ENCODE measurements around the gene JAKMIP1.

The JAKMIP1 gene

DNA sequence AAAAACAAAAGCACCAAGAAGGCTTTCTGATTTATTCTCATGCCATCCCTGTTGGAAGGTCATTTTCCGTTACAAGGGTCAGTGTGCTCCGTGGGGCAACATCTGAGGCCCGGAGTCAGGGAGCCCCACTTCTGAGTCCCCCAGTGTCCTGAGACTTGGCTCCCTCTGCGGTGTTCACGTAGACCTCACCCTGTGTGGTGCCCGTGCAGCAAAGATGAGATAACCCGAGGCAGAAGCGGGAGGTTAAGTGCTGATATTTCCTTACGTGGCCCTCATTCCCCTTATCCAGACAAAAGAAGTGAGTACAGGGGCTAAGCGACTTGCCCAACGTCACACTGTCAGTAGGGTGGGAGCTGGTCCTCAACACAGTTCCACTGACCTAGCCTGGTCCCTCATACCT lies 3.5 kb downstream of the JAKMIP1 start:
- TF ChIP-seq, protein P1, sequence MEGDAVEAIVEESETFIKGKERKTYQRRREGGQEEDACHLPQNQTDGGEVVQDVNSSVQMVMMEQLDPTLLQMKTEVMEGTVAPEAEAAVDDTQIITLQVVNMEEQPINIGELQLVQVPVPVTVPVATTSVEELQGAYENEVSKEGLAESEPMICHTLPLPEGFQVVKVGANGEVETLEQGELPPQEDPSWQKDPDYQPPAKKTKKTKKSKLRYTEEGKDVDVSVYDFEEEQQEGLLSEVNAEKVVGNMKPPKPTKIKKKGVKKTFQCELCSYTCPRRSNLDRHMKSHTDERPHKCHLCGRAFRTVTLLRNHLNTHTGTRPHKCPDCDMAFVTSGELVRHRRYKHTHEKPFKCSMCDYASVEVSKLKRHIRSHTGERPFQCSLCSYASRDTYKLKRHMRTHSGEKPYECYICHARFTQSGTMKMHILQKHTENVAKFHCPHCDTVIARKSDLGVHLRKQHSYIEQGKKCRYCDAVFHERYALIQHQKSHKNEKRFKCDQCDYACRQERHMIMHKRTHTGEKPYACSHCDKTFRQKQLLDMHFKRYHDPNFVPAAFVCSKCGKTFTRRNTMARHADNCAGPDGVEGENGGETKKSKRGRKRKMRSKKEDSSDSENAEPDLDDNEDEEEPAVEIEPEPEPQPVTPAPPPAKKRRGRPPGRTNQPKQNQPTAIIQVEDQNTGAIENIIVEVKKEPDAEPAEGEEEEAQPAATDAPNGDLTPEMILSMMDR (IDR thresholded peaks at IDR 0.05; ENCODE audit: low read depth, low read length, missing control alignments) = no peak
- no peak overlapping the region for H3K4me3 ChIP-seq (ENCODE audit: low read depth, low read length)
- DNase-seq (ENCODE audit: low read depth) = no peak

DNA sequence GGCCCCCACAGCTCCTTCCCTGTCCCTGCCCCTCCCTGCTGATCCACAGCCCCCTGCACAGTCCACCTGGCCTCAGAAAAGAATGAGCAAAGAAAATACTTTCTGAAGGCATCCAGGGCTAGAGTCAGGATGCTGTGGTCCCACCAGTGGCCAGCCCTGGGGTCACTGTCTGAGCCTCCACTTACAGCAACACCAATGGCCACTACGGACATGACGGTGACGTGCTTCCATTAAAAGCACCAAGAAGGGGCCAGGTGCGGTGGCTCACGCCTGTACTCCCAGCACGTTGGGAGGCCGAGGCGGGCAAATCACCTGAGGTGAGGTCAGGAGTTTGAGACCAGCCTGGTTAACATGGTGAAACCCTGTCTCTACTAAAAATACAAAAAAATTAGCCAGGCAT lies 4.0 kb downstream of the JAKMIP1 start:
- no peak for DNase-seq (ENCODE audit: low read depth)
- H3K4me3 ChIP-seq (ENCODE audit: low read depth, low read length) = no peak overlapping the region
- TF ChIP-seq, protein P1 (IDR thresholded peaks at IDR 0.05; ENCODE audit: low read depth, low read length, missing control alignments) = no peak

DNA sequence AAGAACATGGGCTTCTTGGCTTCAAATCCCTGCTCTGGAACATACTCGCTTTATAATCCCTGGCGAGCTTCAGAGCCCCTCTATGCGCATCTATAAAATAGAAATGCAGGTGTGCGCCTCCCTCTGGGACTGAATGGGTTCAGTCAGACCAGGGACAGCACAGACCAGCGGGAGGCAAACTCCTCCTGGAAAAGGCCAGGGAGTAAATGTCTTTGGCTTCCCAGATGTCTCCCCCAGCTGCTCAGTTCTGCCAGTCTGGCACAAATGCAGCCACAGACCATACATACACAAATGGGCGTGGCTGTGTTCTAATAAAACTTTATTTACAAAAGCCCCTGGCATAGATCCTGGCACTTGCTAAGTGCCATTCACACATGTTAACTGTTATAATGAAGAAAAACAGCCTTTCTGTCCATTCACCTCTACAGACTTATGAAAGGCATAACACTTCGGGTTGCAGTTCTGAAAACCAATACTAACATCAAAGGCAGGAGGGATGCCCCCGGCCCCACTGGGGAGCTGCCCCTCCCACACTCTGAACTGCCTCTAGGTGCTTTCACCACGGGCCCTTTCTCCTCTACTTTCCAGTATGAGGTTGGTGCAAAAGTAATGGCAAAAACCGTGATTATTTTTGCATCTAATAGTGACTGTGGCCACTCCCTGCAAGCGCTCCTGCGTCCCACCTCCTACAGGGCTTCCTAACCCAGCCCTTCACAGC lies 4.6 kb downstream of the JAKMIP1 start:
- DNase-seq (ENCODE audit: low read depth) = no peak
- H3K4me3 ChIP-seq (ENCODE audit: low read depth, low read length) = no peak overlapping the region
- TF ChIP-seq, protein P1 (IDR thresholded peaks at IDR 0.05; ENCODE audit: low read depth, low read length, missing control alignments) = no peak

DNA sequence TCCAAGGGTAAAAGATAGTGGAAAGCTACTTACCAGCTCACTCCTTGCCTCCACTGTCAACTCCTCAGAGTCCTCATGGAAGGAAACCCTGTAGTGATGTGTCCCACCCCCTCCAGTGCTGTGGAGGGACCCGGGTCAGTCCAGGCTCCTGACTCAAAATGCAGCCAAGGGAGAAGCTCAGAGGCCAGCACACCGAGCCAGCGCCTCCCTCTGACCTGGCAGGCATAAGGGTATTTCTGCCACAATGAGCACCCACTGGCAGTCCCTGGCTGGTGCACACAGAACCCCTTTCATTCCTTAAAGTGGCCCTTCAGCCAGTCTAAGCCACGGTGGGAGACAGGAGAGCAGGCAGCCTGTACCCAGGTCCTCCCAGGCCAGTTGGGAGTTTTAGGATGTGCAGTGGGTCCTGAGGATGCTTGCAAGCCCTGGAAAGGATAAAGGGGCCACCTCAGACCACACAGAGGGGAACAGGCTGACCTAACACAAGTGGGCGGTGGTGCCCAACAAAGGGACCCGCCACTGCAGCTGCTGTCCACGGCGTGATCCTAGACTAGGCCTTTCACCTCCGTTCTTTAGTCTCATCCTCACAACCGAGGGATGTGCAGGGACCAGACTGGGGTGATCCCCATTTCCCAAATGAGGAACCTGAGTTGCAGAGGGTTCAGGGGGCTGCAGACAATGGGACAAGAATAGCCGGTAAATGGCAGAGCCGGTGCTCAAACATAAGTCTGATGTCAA lies 5.7 kb downstream of the JAKMIP1 start:
- H3K4me3 ChIP-seq (ENCODE audit: low read depth, low read length) = no peak overlapping the region
- TF ChIP-seq, protein P1 (IDR thresholded peaks at IDR 0.05; ENCODE audit: low read depth, low read length, missing control alignments) = no peak
- DNase-seq (ENCODE audit: low read depth) = no peak

DNA sequence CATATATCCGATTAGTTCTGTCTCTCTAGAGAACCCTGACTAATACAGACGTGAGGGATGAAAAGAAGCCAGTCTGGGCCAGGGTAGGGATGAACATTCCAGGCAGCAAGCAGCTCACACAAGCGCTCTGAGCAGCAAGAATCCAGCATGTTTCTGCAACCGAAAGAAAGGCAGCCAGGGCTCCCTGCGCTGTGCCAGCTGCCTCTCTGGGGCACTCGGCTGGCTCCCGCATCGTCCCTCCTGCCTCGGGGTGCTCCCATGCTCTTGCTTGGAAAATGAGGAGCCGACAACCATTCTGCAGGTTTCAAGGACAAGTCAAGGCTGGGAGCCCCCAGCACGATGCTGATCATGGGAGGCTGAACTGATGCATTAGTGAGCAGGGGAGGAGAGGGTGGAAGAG lies 7.0 kb downstream of the JAKMIP1 start:
- TF ChIP-seq, protein P1 (IDR thresholded peaks at IDR 0.05; ENCODE audit: low read depth, low read length, missing control alignments) = no peak
- no peak overlapping the region for H3K4me3 ChIP-seq (ENCODE audit: low read depth, low read length)
- DNase-seq (ENCODE audit: low read depth) = no peak

DNA sequence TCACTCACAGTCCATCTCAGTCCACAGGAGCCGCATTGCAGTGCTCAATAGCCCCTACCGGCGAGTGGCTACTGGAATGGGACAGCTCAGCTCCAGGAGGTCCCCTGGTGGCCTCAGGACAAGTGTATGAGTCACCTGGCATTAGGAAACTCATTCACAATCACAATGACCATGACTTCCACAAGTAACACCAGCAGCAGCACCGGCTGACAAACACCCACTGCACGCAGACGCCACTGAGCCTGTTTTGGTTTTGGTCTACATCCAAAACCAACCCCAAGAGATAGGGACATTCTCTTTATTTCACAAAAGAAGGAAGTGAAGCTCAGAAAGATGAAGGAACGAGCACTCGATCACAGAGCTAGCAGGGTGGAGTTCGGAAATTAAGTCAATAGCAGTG lies 8.1 kb downstream of the JAKMIP1 start:
- TF ChIP-seq, protein P1 (IDR thresholded peaks at IDR 0.05; ENCODE audit: low read depth, low read length, missing control alignments) = no peak
- no peak for DNase-seq (ENCODE audit: low read depth)
- H3K4me3 ChIP-seq (ENCODE audit: low read depth, low read length) = no peak overlapping the region
